T-cell (primary cell): ENCODE data around the gene GMCL2. TPM values are rescaled to one million over a fixed set of nuclear protein-coding genes. Genes with fewer than 3 reads are reported as not detected.

Source experiments
- ATAC-seq, 4 experiments: fragments of 200-7000 bp in 3 of 4; fragments of 150-1000 bp in 1 of 4; cut with Tn5 transposase; replicated peaks in 1 of 4; 1 replicate in 3 of 4; 2 replicates in 1 of 4; pipeline ENCODE4 v1.10.0; 2021; ENCODE audit warnings: moderate library complexity in 3 of 4, mild to moderate bottlenecking in 2 of 4, moderate number of reproducible peaks in 1 of 4
- CTCF ChIA-PET, 2 donors: fragments of 300-600 bp; sonication (Branson Sonifier 250); formaldehyde crosslinking; loops; one replicate each; lab custom pipeline; 2022; ENCODE audit warnings: antibody characterized with exemption in 2 of 2; lab: Charles Lee
- POLR2A ChIA-PET, 2 donors: fragments of 300-600 bp; sonication (Branson Sonifier 250); formaldehyde crosslinking; loops; one replicate each; lab custom pipeline; 2022; ENCODE audit warnings: antibody characterized with exemption in 2 of 2; lab: Charles Lee
- DNase-seq, 35 experiments: peaks; one replicate each; pipeline versions ENCODE4 v3.0.0 to v3.0.0-alpha.2; 2013 to 2023
- H3K27ac ChIP-seq: one replicate; pipeline ENCODE4 v1.5.1; 2013; ENCODE audit warnings: low read length
- H3K27me3 ChIP-seq, 2 experiments: replicated peaks in 1 of 2; 1 replicate in 1 of 2; 2 replicates in 1 of 2; pipeline versions ENCODE4 v1.6.1 to v1.7.0; 2013; ENCODE audit warnings: low read length in 1 of 2, mixed read lengths in 1 of 2; ENCODE audit not compliant: control insufficient read depth in 2 of 2, insufficient read depth in 2 of 2; ENCODE audit errors: extremely low read depth in 1 of 2
- H3K36me3 ChIP-seq, 2 donors: 1 replicate in 1 of 2; 2 replicates in 1 of 2; pipeline versions ENCODE4 v1.6.1 to v1.7.0; 2013; ENCODE audit warnings: low read length in 1 of 2; ENCODE audit not compliant: control insufficient read depth in 2 of 2, insufficient read depth in 1 of 2; ENCODE audit errors: extremely low read depth in 1 of 2
- H3K4me1 ChIP-seq, 2 experiments: 1 replicate in 1 of 2; 2 replicates in 1 of 2; pipeline versions ENCODE4 v1.6.1 to v1.7.0; 2013; ENCODE audit warnings: low read length in 2 of 2, mixed read lengths in 1 of 2; ENCODE audit not compliant: insufficient read depth in 2 of 2, control insufficient read depth in 1 of 2; ENCODE audit errors: extremely low read depth in 1 of 2
- H3K4me3 ChIP-seq, 2 donors: 1 replicate in 1 of 2; 2 replicates in 1 of 2; pipeline versions ENCODE4 v1.5.1 to v1.7.0; 2013; ENCODE audit warnings: mild to moderate bottlenecking in 2 of 2, low read length in 1 of 2, moderate library complexity in 1 of 2; ENCODE audit not compliant: control insufficient read depth in 1 of 2; ENCODE audit errors: extremely low read depth in 1 of 2
- H3K9me3 ChIP-seq: 2 replicates; pipeline ENCODE4 v1.7.0; 2013
- H3K27ac Mint-ChIP-seq, 2 donors: one replicate each; pipeline ENCODE4 v1.8.0; 2020 to 2021; ENCODE audit warnings: mild to moderate bottlenecking in 2 of 2, mixed read lengths in 2 of 2
- H3K27me3 Mint-ChIP-seq, 2 donors: one replicate each; pipeline ENCODE4 v1.8.0; 2021 to 2022; ENCODE audit warnings: mixed read lengths in 2 of 2
- H3K36me3 Mint-ChIP-seq: one replicate; pipeline ENCODE4 v1.8.0; 2021; ENCODE audit warnings: mixed read lengths
- H3K4me1 Mint-ChIP-seq, 3 donors: one replicate each; pipeline ENCODE4 v1.8.0; 2020 to 2022; ENCODE audit warnings: mixed read lengths in 3 of 3, mild to moderate bottlenecking in 1 of 3
- H3K4me3 Mint-ChIP-seq, 3 donors: one replicate each; pipeline ENCODE4 v1.8.0; 2020 to 2022; ENCODE audit warnings: mild to moderate bottlenecking in 3 of 3, mixed read lengths in 3 of 3, moderate library complexity in 3 of 3
- H3K9me3 Mint-ChIP-seq, 3 donors: one replicate each; pipeline ENCODE4 v1.8.0; 2020 to 2022; ENCODE audit warnings: mixed read lengths in 3 of 3
- WGBS: methylation state at CpG from one replicate; pipeline ENCODE4 v1.1.5; 2013; ENCODE audit warnings: missing lambda C conversion rate; ENCODE audit not compliant: insufficient coverage; 5-methylcytosine and 5-hydroxymethylcytosine counted together
- total RNA-seq, 35 experiments: library from RNA in 6 of 35; stranded (reverse) in 6 of 35; fragments of 120-200 nt in 1 of 35; gene quantifications; one replicate each; pipeline versions ENCODE4 v1.2.1 to v1.2.4 and lab custom pipeline; 2013 to 2026

Gene GMCL2
- total RNA-seq, 5 donors from 2014 or later (not counting 1 experiment from before 2014, with no cell fraction given): not detected

DNA sequence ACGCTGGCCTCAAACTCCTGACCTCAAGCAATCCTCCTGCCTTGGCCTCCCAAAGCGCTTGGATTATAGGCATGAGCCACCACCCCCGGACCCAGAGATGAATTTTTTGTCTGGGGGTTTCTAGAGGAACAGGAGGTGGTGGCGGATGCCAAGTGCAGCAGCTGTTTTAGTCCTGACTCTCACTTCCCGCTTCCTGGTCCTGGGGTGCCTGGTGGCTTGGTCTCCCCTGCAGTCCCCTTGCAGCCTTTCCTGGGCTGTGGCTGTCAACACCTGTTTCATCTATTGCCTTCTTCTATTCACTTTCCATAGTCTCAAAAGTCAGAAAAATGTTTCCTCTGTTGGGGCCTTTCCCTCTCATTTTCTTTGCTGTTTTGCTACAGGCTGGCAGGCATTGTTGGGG, 27.0 kb downstream of the GMCL2 start:
- POLR2A ChIA-PET: no interaction called here
- H3K9me3 ChIP-seq: no peaks in the 10 kb centered on the region
- peaks cover 10 to 26% of the 10 kb centered on the region in 2 donors for H3K27me3 Mint-ChIP-seq
- ATAC-seq: no peak
- peaks cover 0 to 28% of the 10 kb centered on the region in 2 experiments for H3K27me3 ChIP-seq
- H3K36me3 Mint-ChIP-seq: no peaks in the 10 kb centered on the region
- H3K9me3 Mint-ChIP-seq: no peaks in the 10 kb centered on the region
- no peak overlapping the region for H3K4me3 Mint-ChIP-seq
- no peaks in the 10 kb centered on the region for H3K36me3 ChIP-seq
- H3K4me3 ChIP-seq: no peak overlapping the region
- peaks cover 0 to 8% of the 10 kb centered on the region in 2 experiments for H3K4me1 ChIP-seq
- WGBS: 100% methylated on average over 1 of the region's 5 CpGs
- peaks cover 6 to 13% (median 9%) of the 10 kb centered on the region in 3 donors for H3K4me1 Mint-ChIP-seq
- no peak overlapping the region for H3K27ac Mint-ChIP-seq
- no peak overlapping the region for H3K27ac ChIP-seq
- no peak for DNase-seq
- CTCF ChIA-PET: no interaction called here

DNA sequence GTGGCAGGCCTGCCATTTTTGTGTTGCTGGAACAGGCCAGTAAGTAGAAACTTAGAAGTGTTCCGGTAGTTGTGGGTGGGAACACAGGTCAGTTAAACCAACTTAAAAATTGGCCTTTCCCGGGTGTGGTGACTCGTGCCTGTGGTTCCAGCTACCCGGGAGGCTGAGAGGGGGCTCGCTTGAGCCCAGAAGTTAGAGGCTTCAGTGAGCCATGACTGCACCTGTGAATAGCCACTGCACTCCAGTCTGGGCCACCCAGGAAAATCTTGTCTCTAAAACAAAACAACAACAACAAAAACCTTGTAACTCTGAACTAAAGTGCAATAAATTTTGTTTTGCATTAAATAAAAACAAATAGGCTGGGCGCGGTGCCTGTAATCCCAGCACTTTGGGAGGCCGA, 32.1 kb downstream of the GMCL2 start:
- DNase-seq: no peak
- no peaks in the 10 kb centered on the region for H3K9me3 ChIP-seq
- H3K36me3 Mint-ChIP-seq: peaks cover 8% of the 10 kb centered on the region
- H3K4me1 Mint-ChIP-seq: peaks cover 34 to 38% (median 36%) of the 10 kb centered on the region in 3 donors
- H3K4me3 Mint-ChIP-seq: peak overlapping the region in 1 of 3 donors; percentile 94
- no peaks in the 10 kb centered on the region for H3K9me3 Mint-ChIP-seq
- CTCF ChIA-PET: interaction anchor here in 1 of 2 donors (1.7 kb wide), 1 partner anchor 39 kb away, joined by 4 read pairs; no protein-coding TSS in a partner anchor
- peaks cover 0 to 4% of the 10 kb centered on the region in 2 experiments for H3K27me3 ChIP-seq
- H3K27me3 Mint-ChIP-seq: no peaks in the 10 kb centered on the region
- POLR2A ChIA-PET: no interaction called here
- H3K4me3 ChIP-seq: no peak overlapping the region
- WGBS: 80% methylated on average over 8 of the region's 8 CpGs
- H3K27ac ChIP-seq: no peak overlapping the region
- H3K4me1 ChIP-seq: peaks cover 10 to 34% of the 10 kb centered on the region in 2 experiments
- H3K27ac Mint-ChIP-seq: no peak overlapping the region
- H3K36me3 ChIP-seq: peaks cover 0 to 14% of the 10 kb centered on the region in 2 donors
- no peak for ATAC-seq

DNA sequence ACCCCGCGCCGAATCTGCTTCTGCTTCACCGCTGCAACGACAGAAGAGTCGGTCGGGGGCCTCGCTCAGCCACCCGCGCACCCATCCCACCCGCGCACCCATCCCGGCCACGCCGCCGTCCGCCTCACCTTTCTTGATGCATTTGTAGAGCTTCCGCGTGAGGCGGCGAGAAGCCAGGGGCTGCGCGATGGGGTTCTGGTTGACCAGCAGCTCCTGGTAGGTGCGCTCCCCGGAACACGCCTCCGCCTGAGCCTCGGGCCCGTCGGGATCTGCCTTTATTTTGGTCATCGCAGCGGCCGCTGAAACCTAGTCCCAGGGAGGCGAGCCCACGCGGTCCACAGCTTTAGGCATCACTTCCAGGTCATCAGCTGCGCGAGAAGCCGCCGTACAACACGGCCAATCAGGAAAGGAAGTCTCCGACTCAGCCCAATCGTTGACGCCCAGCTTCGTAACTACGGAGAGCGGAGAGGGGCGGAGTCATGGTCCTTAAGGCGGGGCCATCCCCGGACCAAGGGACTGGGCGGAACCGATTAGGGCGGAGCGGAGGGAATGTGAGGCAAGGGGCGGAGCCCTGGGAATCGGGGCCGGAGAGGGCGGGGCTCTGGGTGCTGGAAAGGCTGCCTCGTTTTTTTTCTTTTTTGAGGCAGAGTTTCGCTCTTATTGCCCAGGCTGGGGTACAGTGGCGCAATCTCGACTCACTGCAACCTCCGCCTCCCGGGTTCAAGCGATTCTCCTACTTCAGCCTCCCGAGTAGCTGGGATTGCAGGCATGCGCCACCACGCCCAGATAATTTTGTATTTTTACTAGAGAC, 33.4 kb downstream of the GMCL2 start, which contains the start of gene NHP2:
TSS of gene NHP2 (minus strand) at position 356 of the 811 bp plus-strand sequence. CDS start at position 288, 68 bp downstream.
- ChIA-PET CTCF (interaction anchor here (0.6 to 1.5 kb wide), 7 partner anchors 22 to 796 kb away, joined by 3 to 8 read pairs (median 4); no protein-coding TSS in a partner anchor), POLR2A (interaction anchor here in 1 of 2 donors (0.6 kb wide), 1 partner anchor 20 kb away, joined by 13 read pairs; no protein-coding TSS in a partner anchor)
- Mint-ChIP-seq H3K27ac (peak within 1 kb of the TSS; percentile 88 to 90), H3K9me3 (no peaks in the 10 kb centered on the region), H3K4me3 (peak within 1 kb of the TSS; percentile 94 to 99 (median 98)), H3K27me3 (no peaks in the 10 kb centered on the region), H3K36me3 (peaks cover 15% of the 10 kb centered on the region), H3K4me1 (peaks cover 37 to 42% (median 42%) of the 10 kb centered on the region in 3 donors)
- peak within 1 kb of the TSS; percentile 74 to 78 for H3K4me3 ChIP-seq
- WGBS: under 1% methylated on average over 59 of the region's 68 CpGs
- H3K9me3 ChIP-seq: no peaks in the 10 kb centered on the region
- peaks cover 10 to 40% of the 10 kb centered on the region in 2 experiments for H3K4me1 ChIP-seq
- DNase-seq (peak; percentile 89 to 99 (median 93)), ATAC-seq (peak; percentile 97 to 99 (median 99))
- H3K36me3 ChIP-seq: peaks cover 0 to 26% of the 10 kb centered on the region in 2 donors
- H3K27ac ChIP-seq: peak within 1 kb of the TSS; percentile 25
- H3K27me3 ChIP-seq: no peaks in the 10 kb centered on the region

DNA sequence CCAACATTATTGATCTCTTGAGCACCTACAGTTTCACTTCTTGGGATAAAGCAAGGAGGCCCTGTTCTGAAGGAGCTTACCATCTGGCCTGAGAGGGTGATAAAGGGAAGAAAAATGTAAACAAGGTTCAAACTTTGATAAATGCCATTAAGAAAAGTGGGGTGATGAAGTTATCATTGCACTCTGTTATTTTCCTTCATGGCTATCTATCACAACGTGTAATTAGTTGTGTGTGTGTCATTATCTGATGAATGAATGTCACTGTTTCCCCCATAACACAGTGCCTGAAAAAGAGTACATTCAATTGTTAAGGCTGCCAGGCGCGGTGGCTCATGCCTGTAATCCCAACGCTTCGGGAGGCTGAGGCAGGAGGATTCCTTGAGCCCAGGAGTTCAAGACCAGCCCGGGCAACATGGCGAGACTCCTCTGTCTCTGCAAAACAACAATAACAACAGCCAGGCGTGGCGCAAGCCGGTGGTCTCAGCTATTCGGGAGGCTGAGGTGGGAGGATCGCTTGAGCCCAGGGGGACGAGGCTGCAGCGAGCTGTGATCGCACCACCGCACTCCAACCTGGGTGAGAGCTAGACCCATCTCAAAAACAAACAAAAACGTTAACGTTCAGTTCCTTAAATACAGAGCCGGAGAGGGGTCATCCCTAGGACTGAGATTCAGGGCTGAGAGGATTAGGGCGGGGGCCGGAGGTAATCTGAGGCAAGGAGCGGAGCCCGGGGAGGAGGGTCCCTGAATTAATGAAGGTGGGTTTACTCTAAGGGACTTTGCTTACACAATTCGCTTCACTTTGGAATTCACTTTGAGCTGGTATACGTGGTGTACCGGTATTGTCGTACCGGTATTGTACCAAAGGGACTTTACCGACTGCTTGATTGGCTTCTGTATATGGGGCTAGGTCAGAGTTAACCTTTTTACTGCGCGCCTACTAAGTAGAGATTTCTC, 34.4 kb downstream of the GMCL2 start:
- Histone ChIP-seq H3K4me1 (peaks cover 10 to 40% of the 10 kb centered on the region in 2 experiments), H3K27me3 (no peaks in the 10 kb centered on the region), H3K36me3 (peaks cover 8 to 36% of the 10 kb centered on the region in 2 donors), H3K4me3 (peak overlapping the region; percentile 74 to 78), H3K9me3 (no peaks in the 10 kb centered on the region), H3K27ac (peak overlapping the region; percentile 25)
- peak overlapping the region; percentile 94 to 99 (median 98) for H3K4me3 Mint-ChIP-seq
- 58% methylated on average over 19 of the region's 31 CpGs for WGBS
- CTCF ChIA-PET: interaction anchor here in 1 of 2 donors (0.6 to 1.5 kb wide), 6 partner anchors 18 to 1466 kb away, joined by 3 to 8 read pairs (median 4); no protein-coding TSS in a partner anchor
- POLR2A ChIA-PET: interaction anchor here in 1 of 2 donors (0.6 kb wide), 1 partner anchor 21 kb away, joined by 13 read pairs; no protein-coding TSS in a partner anchor
- peak overlapping the region; percentile 88 to 90 for H3K27ac Mint-ChIP-seq
- H3K4me1 Mint-ChIP-seq: peaks cover 38 to 47% (median 42%) of the 10 kb centered on the region in 3 donors
- H3K27me3 Mint-ChIP-seq: no peaks in the 10 kb centered on the region
- ATAC-seq (no peak), DNase-seq (no peak)
- H3K36me3 Mint-ChIP-seq: peaks cover 23% of the 10 kb centered on the region
- H3K9me3 Mint-ChIP-seq: no peaks in the 10 kb centered on the region

DNA sequence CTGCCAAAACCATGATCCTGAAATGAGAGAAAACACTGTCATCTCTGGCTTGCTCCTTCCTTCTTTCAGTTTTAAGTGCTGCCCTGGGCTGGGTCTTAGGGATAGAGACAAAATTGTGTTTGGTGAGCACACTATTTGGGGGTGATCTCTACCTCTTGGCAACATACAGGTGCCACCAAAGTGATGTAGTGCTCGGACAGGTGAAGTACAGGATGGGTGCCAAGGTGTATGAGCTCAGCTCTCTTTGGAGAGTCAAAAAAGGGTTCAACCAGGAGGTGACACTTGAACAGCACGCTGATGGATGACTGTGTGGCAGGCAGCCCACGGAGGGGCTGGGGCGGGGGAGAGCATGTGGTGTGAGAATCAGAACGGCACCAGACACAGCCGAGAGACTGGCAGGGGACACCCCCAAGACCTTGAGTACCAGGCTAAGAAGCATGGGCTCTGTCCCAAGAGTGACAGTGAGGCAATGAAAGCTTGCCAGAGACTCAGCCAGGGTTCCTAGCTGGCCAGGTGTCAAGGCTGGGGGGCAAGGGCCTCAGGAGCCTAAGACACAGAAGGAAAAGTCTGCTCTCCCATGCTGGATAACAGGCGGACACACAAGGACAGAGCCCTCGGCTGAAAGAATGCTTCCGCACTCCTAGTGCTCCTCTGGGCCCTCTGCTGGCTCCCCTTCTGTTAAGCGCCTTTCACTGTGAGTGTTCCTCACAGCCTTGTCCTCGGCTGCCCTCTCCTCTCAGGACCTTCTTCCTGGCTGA, 36.0 kb downstream of the GMCL2 start:
- H3K27me3 ChIP-seq: no peaks in the 10 kb centered on the region
- ChIA-PET POLR2A (no interaction called here), CTCF (interaction anchor here in 1 of 2 donors (0.5 kb wide), 1 partner anchor 1137 kb away, joined by 3 read pairs; no protein-coding TSS in a partner anchor)
- H3K9me3 ChIP-seq: no peaks in the 10 kb centered on the region
- Mint-ChIP-seq H3K27ac (peak overlapping the region; percentile 52 to 53), H3K36me3 (peaks cover 29% of the 10 kb centered on the region), H3K27me3 (no peaks in the 10 kb centered on the region), H3K4me1 (peaks cover 38 to 47% (median 42%) of the 10 kb centered on the region in 3 donors), H3K4me3 (peak overlapping the region in 2 of 3 donors; percentile 29 to 99), H3K9me3 (no peaks in the 10 kb centered on the region)
- 89% methylated on average over 10 of the region's 11 CpGs for WGBS
- no peak overlapping the region for H3K4me3 ChIP-seq
- ATAC-seq (no peak), DNase-seq (no peak)
- H3K27ac ChIP-seq: no peak overlapping the region
- H3K36me3 ChIP-seq: peaks cover 9 to 51% of the 10 kb centered on the region in 2 donors
- peaks cover 10 to 40% of the 10 kb centered on the region in 2 experiments for H3K4me1 ChIP-seq
